GM21529 (cell line): ENCODE results near the gene RMC1.
"Not testable (repeated sequence)": the region's sequence is repeated elsewhere in the genome, so short reads cannot be mapped to it uniquely, and the experiment has no call there.

ENCODE experiments used
- ATAC-seq: cut with Tn5 transposase; IDR thresholded peaks from one replicate; pipeline ENCODE4 v1.9.1; 2021; ENCODE audit not compliant: unreplicated experiment

The RMC1 gene

DNA sequence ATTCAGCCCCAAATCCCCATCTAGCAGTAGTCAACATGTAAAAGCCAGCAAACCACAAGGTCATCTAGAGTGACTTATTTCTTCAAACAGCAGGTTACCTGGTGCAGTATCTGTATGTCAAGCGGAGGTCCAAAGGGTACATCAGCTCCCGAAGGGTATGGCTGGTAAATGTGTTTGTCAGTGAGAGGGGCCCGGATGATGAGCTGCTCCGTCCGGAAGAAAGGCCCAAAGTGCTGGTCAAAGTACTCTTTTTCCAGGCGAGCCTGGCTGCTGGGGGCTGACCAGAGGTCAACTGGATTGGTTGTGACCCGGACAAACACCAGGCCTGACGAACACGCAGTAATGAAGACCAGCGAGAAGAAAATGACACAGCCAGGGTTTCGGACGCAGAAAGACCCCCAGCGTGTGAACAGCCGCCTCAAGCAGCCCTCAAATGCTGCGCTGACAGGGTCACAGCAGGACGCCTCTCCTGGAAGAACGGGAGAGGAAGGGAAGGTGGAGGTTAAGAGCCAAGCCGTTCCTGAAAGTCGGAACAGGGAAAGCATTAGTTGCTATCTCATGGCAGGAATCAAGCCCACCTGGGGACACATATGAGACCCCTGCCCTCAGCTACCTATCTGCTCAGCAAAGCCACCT is 53.0 kb downstream of the RMC1 start:
- ATAC-seq: no peak

DNA sequence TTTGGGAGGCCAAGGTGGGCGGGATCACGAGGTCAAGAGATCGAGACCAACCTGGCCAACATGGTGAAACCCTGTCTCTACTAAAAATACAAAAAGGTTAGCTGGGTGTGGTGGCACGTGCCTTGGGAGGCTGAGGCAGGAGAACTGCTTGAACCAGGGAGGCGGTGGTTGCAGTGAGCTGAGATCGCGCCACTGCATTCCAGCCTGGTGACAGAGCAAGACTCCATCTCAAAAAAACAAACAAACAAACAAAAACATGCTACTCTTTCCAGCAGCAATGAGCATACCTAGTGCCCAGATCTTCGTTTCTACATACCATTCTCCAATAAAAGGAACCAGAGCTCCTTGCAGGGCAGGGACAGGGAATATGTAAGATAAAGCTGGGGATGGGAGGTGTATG is 54.2 kb downstream of the RMC1 start:
- ATAC-seq: not testable (repeated sequence)

DNA sequence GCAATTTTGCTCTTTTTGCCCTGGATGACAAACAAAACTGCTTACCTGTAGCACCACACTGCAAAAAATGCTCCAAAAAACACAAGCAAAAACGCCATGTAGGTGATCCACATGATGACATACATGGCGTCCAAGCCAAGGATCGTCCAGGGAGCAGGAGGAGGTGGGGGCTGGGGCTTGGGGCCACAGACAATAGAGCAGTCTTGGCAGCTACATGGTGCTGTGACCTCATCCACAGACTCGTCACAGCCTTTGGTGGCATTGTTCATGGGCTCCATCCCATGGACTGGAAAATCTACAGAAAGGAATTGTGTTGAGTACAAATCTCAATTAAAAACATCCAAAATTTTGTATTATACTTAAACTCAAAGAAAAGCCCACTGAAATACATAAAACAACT is 56.9 kb downstream of the RMC1 start:
- no peak for ATAC-seq

DNA sequence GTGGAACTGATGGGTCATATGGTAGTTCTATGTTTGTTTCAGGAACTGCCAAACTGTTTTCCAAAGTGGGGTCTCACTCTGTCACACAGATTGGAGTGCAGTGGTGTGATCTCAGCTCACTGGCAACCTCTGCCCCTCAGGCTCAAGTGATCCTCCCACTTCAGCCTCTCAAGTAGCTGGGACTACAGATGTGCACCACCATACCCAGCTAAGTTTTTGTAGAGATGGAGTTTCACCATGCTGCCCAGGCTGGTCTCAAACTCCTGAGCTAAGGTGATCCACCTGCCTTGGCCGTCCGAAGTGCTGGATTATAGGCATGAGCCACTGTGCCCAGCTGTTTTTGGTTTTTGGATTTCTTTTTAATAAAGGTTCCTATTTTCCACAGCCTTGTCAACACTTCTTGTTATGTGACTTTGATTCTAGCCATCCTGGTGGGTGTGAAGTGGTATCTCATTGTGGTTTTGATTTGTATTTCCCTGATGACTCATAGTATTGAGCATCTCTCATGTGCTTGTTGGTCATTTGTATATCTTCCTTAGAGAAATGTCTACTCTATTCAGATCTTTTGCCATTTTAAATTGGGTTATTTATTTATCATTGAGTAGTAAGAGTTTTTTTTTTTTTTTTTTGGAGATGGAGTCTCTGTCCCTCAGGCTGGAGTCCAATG is 60.2 kb downstream of the RMC1 start:
- no peak for ATAC-seq

DNA sequence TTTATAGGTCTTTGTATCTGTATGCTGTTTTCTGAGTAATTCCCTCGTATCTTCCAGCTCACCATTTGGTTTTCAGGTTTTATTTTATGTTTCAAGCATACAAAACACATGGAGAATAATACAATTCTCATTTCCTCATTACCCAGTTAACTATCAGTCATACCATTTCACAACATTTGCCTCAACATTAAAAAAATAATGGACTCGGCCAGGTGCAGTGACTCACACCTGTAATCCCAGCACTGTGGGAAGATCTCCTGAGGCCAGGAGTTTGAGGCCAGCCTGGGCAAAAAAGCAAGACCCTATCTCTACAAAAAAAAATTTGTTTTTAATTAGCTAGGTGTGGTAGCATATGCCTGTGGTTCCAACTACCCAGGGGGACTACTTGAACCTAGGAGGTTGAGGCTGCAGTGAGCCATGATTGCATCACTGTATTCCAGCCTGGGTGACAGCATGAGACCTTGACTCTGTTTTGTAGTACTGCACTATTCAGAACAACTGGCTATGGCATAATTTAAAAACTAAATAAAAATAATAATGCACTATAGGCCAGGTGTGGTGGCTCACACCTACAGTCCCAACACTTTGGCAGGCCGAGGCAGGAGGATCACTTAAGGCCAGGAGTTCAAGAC is 62.7 kb downstream of the RMC1 start:
- no peak for ATAC-seq

DNA sequence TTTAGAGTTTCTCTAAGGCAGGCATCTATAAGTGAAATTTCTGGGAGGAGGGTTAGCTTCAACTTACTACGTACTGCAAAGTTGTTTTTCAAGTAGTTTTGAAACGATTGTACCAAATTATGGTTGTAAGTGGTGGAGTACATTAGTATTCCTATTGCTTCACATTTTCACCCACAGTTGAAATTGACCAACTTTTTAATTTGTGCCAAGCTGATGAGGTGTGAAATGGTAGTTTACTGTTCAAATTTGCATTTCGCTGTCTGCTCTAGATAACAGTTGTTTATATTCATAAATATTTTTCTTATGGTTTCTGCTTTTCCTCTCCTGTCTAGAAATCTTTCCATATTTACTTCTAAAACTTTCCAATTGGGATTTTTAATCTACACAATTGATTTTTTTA is 64.4 kb downstream of the RMC1 start:
- no peak for ATAC-seq

DNA sequence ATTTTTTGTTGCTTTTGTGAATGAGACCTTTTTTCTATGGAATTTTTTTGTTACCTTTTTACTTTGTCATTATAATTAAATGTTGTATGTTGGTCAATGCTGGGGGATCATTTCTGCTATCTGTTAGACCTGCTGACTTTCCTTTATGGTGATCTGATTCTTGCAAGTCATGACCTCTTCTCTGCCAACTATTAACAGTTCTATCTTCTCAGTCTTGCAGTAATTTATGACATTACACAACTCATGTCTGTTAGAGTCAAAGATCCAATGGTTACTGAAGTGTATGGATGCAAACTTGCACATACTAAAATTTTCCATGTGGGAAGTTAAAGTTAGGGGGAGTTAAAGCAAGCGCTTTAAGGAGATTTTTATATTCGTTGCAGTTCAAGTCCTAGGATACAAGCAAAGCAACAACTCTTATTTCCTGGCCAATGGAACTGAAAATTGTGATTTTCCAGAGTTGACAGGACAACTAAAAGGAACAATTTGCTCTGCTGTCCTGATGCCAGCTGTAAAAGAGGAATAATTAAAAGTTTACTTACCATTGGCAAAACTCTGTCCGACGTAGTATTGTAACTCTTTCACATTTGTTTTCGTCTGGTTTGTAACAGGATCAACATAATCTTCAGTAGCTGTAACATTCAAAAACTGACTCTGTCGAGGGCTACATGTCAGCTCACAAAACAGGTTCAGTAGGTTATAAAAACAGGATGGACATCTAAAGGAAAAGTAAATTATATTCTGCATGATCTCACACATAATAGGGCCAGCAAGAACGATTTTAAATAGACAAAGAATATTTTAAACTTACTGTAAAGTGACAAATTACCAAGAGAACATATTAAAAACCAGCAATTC is 65.2 kb downstream of the RMC1 start:
- no peak for ATAC-seq

DNA sequence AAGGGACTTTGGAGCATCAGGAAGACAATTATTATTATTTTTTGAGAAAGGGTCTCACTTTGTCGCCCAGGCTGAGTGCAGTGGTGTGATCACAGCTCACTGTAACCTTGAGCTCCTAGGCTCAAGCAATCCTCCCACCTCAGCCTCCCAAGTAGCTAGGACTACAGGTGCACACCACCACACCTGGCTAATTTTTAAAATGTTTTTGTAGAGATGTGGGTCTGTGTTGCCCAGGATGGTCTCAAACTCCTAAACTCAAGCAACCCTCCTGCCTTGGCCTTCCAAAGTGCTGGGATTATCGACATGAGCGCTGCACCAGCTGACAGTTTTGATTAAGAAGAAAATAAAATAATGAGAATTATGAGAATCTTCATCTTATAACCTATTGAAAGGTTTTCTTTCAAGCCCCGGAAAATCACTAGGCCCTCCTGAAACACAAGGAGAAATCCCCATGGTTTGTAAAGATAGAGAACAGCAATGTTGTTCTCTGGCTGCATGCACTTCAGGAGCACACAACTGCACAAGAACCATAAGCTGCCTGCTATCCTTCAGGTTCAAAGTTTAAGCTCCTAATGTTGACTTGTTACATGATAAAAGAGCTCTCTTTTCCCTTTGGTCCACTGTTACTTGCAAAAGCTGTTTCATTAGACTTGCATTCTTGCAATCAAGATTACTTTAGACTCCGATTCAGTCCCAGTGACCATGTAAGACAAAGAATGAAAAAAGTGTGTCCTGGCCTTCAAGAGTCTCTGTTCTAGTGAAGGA is 66.2 kb downstream of the RMC1 start:
- ATAC-seq: no peak

DNA sequence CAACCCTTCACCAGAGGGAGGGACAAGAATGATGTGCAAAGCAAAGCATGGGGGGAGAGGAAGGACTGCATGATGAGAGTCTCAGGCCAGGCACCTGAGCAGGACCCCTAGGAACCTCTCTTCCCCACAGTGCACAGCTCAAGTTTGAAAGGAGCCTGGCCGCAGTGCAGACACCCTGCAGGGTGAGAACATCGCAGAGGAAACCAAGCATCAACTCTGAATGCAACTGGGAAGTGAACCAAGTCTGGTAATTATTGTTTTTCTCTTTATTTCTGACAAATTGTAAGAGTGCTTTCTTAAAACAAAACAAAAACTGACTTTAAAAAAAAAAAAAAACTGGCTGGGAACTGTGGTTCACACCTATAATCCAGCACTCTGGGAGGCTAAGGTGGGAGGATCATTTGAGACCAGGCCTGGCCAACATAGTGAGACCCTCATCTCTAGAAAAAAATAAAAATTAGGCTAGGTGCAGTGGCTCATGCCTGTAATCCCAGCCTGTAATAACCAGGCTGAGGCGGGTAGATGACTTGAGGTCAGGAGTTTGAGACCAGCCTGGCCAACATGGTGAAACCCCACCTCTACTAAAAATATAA is 67.7 kb downstream of the RMC1 start:
- ATAC-seq: no peak

DNA sequence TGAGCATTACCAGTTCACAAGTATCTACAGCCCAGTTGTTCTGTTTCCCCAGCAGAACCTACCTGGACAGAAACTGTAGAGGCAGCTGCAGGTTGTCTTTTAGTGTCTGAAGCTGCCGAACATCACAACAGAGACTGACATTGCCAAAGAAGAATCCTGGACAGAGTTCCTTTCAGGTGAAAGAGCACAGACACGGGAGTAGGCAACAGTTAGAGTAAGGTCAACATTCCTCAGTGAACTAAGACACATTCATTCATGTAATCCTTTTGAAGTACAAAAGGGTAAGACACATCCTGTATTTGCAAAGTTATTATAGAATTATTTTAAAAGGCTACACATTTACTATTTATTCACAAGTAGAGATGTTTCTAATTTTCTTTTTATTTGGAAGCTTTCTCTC is 68.7 kb downstream of the RMC1 start:
- ATAC-seq: no peak

DNA sequence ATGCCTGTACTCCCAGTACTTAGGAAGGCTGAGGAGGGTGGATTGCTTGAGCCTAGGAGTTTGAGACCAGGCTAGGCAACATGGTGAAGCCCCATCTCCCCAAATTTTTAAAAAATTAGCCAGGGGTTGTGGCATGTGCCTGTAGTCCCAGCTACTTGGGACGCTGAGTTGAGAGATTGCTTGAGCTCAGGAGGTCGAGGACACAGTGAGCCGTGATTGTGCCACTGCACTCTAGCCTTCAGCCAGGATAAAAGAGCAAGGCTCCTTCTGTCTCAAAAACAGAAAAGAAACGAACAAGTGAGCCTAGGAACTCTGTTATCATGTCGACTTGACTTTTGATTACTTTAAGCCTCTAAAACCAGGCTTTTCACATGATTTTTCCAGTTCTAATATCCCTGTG is 69.3 kb downstream of the RMC1 start:
- ATAC-seq: no peak

DNA sequence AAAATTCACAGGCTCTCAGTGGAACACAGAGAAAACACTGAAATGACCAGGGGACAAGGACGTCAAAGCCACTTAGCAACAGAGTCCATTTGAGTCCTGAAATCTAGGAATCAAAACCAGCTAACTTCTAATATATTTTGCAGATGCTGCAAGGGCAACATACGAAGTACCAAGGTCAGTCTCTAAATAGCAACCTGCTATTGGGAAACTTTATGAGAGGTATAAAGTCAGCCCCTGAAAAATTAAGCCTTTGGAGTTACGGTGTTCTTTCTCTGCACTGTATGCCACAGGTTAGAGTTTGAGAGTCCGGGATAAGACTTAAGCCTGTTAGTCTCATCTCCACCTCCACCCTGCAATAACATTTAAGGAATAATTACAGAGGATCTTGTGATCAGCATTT is 69.7 kb downstream of the RMC1 start:
- ATAC-seq: no peak

DNA sequence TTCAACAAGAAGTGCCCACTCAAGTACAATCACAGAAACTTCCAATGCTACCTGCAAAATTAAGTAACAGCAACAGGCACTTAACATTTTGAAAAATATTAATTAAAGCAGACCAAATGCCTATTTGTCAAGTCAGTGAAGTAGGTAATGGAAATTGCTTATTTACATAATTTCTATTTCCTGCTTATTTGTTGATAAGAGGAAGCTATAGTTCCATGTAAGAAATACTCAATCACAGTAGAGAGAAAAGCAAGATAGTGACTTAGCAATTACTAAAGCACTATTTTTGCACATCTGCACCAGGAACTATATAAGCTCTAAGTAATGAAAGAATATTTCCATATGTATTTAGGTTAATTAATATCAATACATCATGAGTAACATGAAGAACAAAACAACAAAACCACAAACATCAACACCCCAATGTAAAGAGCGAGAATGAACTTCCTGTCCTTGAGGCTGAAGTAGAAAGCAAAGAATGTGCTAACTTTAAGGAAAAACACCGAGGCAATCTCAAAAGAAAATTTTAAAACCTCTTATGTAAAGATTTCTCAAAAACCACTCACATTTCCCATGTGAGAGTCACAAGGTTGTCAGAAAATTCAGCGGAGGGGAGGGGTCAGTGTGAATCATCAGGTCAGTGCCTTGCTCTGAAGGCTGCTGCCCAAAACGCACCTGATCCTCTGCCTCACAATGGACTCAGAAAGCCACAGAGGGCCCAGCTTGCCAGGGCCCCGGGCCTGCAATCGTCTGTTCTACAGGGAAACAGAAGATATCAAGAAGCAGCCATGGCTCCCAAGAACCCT is 70.5 kb downstream of the RMC1 start:
- no peak for ATAC-seq

DNA sequence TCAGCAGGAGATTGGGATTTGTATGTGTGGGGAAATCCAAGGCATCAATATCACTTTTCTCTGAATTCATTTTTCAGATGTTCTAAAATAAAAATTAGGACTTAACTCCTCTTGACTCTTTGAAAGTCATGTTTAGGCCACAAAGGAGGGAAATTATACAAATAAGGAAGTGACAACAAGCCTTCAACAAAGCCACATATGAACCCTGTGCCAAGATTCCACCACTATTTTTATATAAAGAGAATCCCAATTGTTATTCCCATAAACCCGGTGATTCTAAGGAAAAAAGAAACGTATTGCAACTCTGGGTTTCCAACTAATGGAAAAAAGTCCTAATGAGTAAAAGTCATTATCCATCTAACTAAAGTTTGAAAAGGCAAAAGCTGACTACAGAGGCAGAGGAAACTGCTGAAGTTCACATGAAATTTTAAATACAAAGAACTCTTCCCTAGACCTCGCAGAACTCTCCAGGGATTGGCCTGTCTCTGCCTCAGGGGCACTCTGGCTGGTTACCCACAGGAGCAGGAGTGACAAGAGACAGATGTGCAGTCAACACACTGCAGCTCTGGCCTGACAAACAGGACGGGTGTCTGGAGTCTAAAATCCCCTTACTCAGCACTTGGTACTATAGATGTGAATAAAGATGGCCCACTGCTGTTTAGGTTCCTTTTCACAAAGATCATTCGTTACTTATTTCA is 71.4 kb downstream of the RMC1 start:
- ATAC-seq: no peak

DNA sequence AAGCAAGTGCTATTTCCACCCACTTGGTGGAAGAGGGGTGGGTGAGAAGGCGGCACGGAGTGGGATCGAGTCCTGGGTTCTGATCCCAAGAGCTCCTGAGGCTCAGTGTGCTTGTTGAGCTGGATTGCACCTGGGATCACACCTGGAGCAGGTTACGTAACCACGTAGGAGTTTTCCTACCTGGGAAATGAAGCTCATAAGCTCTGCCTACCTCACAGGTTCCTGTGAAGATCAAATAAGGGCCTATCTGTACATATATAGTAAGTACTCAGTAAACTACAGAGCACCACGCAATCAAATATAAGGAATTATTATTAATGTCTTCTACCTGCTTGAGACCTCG is 72.0 kb downstream of the RMC1 start:
- ATAC-seq: no peak

DNA sequence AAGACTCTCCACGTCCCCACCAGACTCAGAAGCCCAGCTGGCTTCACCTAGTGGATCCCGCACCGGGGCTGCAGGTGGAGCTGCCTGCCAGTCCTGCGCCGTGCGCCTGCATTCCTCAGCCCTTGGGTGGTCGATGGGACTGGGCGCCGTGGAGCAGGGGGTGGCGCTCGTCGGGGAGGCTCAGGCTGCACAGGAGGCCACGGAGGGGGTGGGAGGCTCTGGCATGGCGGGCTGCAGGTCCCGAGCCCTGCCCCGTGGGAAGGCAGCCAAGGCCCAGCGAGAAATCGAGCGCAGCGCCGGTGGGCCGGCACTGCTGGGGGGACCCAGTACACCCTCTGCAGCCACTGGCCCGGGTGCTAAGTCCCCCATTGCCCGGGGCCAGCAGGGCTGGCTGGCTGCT is 74.2 kb downstream of the RMC1 start:
- not testable (repeated sequence) for ATAC-seq

DNA sequence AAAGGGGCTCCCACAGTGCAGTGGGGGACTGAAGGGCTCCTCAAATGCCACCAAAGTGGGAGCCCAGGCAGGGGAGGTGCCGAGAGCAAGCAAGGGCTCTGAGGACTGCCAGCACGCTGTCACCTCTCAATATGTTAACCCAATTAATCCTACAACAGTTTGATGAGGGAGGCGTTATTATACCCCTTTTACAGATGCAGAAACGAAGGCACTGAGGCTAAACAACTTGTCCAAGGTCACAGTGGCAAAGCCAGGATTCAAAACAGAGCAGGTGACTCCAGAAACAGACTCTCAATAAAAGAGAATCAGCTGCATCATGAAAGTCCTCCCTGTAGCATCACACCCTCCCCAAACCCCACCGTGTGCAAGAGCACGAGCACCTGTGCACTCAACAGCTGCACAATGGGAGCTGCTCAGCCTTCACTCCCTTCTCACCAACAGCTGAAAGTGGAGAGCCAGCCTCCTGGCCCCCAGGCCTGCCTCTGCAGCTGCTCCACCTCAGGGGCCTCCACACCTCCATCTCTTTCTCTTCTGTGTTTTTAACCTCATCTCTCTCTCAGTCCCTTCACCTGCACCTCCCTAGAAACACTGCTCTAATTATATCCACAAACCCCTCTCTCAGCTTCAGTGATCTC is 74.9 kb downstream of the RMC1 start:
- no peak for ATAC-seq

DNA sequence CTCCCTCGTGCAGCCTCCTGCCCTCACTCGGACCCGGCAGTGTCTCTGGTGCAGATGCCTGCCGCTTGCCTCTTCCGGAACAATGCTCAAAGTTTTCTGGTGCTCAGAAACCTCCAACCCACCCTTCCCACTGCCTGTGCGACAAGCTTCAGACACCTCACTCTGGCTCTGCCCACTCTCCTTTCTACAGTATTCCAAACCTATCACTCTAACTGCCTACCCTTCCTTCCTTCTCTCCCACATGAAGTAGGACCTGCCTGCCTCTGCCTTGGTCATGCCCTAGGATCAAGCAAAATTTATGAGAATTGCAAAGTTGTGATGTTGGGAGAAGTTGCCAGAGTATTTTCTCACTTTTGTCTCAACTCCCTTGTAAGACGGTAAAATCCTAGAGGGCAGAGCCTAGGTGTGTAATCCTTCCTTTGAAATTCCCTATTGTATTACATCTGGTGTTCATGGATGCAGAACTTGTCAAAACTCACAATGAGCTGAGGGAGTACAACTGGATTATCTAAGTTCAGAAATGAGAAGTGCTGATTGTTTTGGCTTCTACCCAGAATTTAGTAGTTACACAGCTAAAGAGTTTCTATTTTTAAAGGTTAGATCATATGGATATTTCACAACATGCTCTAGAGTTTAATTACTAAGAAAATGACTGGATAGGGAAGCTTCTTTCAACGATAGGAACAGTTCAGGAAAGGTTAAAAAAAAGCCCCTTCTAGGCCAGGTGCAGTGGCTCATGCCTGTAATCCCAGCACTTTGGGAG is 75.8 kb downstream of the RMC1 start:
- ATAC-seq: no peak
